Transverse colon (tissue), 3 donors: ENCODE data around the gene TOMM40L.

Source experiments
- EP300 ChIP-seq: sonication (generic); formaldehyde crosslinking; IDR thresholded peaks from one replicate; pipeline ENCODE4 v1.6.1; 2017; ENCODE audit warnings: antibody characterized with exemption, low read depth
- TF ChIP-seq, protein P1 (sequence below), 5 experiments: fragments of 200-600 bp in 3 of 5; fragments of 450-650 bp in 2 of 5; sonication (generic) in 3 of 5; IDR thresholded peaks; 1 replicate in 2 of 5; 2 replicates in 3 of 5; pipeline ENCODE4 v1.5.1; 2016 to 2017; ENCODE audit warnings: antibody characterized with exemption in 5 of 5, inconsistent platforms in 3 of 5, mild to moderate bottlenecking in 2 of 5, moderate library complexity in 1 of 5

DNA sequence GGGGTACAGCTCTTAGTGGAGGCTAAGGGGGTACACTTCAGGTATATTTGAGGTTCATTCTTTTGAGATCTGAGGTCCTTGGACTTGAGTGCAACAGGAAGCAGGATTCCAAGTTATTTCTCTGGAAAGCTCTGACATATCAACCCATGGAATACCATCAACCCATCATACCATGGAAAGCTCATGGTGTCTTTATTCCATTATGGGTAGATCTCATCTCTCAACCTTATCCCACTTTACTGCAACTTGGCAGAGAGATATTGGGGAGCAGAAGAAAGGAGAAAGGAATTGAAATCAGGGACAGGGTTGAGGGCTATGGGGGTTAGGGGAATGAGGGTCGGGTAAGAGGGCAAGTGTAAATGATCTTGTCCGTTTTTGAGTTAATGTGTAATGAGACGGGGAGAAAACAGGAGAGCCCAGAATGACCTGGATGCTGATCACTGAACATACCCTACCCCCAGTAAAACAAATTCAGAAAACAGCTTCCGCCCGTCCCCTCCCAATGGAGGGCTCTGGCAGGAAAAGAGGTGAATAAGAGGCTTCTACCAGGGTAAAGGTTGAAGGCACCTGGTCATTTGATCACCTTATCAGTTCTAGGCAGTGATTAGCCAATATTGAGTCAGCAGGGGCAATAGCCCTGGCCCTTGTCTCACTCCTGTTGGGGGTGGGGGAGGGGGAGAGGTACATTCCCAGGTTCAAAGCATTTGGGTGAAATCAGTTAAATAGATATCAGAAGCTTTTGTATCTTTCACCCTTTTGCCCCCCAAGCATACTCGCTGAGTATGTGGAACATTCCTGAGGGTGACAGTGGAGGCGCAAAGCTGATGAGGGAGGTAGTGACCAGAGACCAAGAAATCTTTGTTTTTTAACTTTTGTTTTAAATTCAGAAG is 1.8 kb upstream of the TOMM40L start:
- TF ChIP-seq EP300, result no peak
- TF ChIP-seq, protein P1, sequence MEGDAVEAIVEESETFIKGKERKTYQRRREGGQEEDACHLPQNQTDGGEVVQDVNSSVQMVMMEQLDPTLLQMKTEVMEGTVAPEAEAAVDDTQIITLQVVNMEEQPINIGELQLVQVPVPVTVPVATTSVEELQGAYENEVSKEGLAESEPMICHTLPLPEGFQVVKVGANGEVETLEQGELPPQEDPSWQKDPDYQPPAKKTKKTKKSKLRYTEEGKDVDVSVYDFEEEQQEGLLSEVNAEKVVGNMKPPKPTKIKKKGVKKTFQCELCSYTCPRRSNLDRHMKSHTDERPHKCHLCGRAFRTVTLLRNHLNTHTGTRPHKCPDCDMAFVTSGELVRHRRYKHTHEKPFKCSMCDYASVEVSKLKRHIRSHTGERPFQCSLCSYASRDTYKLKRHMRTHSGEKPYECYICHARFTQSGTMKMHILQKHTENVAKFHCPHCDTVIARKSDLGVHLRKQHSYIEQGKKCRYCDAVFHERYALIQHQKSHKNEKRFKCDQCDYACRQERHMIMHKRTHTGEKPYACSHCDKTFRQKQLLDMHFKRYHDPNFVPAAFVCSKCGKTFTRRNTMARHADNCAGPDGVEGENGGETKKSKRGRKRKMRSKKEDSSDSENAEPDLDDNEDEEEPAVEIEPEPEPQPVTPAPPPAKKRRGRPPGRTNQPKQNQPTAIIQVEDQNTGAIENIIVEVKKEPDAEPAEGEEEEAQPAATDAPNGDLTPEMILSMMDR (IDR thresholded peaks at IDR 0.05), result no peak
